Left ventricle myocardium superior (tissue), 1 donor: ENCODE data around the gene MTRR. TPM values are rescaled to one million over a fixed set of nuclear protein-coding genes. Genes with fewer than 3 reads are reported as not detected.
"Not testable (repeated sequence)": the region's sequence is repeated elsewhere in the genome, so short reads cannot be mapped to it uniquely, and the experiment has no call there.

Experiments used
- ATAC-seq: fragments of 200-7000 bp; cut with Tn5 transposase; one replicate; pipeline ENCODE4 v1.9.1; 2020; ENCODE audit warnings: mild to moderate bottlenecking, moderate library complexity
- DNase-seq: peaks from one replicate; pipeline ENCODE4 v3.0.0-alpha.2; 2020
- intact Hi-C: fragments of 100-400 bp; cut with micrococcal nuclease; formaldehyde crosslinking; loops from one replicate; pipeline ENCODE4 v1.11.0; 2022
- total RNA-seq: library from RNA; stranded (reverse); fragmentation: NEBNext Ultra II Directional; extraction: Animal tissue kit (Norgen Biotek cat#: 25700); gene quantifications from one replicate; pipeline ENCODE4 v1.2.1, GENCODE V29; 2021
- donor health status: DM: no; HTN: yes; CAD: no; lungs with severe emphysema.

Gene MTRR
- total RNA-seq, 1 donor from 2014 or later = 30.0 TPM

DNA sequence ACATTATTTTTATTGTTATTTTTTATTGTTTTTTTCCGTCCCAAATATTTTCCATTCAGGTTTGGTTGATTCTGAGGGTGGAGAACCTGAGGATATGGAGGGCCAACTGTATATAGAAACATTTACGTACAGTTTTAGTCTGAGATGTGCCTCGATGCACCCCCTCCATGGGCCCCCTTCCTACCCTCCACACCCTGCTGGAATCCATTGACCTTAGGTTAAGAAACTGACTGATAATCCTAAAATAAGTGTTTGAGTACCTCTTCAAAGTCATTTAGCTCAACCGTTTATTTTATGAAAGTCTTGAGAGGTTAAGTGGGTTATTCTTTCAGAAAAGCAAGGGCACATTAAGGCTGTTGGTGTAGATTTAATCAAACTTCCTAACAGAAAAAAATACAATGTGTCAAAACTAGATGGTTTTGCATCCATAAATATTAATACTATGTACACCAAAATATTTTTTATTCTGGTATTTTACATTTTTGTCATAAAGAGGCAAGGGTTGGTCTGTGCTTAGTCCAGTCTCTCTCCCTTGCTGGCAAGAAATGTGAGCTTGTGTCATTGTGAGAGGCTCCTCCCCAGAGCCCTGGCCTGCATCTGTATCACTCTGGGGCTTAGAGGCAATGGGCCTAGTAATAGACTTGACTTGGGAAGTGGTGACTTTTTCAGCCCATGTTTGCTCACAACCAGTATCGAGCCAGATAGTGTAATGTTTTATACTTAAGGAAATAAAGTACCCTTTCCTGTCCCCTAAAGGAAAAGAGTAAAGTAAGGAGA lies 15.7 kb downstream of the MTRR start:
- DNase-seq = no peak
- peak; percentile 47 for ATAC-seq
- intact Hi-C loops = no loop called here

GRCh38 chr5:7886849-7887475 lies 18.0 kb downstream of the MTRR start:
- ATAC-seq = no peak
- no peak for DNase-seq
- intact Hi-C loops = no loop called here

- no peak for DNase-seq
- intact Hi-C loops = no loop called here
- no peak for ATAC-seq
Observed at GRCh38 chr5:7888901-7889300, 20.0 kb downstream of the MTRR start.

GRCh38 chr5:7894439-7894838 lies 25.5 kb downstream of the MTRR start:
- ATAC-seq = no peak
- no peak for DNase-seq
- intact Hi-C loops = no loop called here

DNA sequence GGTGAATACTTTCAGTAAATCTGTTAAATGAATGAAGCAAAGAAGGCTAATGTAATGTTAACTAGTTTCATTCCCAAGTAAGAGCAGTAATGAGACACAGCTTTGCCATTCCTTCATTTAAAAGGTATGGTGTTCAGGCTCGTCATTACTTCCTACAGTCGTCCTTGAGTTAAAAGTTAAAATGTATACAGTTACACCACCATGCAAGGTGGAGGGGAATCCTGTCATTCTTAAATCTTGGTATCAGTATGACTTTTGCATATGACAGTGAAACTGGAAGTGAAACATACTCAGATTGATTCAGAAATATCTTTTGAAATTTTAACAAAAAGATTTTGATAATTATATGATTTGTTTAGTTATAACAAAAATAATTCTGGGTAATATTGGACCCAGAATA lies 25.9 kb downstream of the MTRR start:
- ATAC-seq (no peak), DNase-seq (no peak)
- intact Hi-C loops = no loop called here

- DNase-seq (no peak), ATAC-seq (no peak)
- intact Hi-C loops = no loop called here
Observed at GRCh38 chr5:7897014-7897600, 28.2 kb downstream of the MTRR start.

GRCh38 chr5:7902201-7902600 lies 33.3 kb downstream of the MTRR start:
- intact Hi-C loops = no loop called here
- DNase-seq (no peak), ATAC-seq (no peak)

DNA sequence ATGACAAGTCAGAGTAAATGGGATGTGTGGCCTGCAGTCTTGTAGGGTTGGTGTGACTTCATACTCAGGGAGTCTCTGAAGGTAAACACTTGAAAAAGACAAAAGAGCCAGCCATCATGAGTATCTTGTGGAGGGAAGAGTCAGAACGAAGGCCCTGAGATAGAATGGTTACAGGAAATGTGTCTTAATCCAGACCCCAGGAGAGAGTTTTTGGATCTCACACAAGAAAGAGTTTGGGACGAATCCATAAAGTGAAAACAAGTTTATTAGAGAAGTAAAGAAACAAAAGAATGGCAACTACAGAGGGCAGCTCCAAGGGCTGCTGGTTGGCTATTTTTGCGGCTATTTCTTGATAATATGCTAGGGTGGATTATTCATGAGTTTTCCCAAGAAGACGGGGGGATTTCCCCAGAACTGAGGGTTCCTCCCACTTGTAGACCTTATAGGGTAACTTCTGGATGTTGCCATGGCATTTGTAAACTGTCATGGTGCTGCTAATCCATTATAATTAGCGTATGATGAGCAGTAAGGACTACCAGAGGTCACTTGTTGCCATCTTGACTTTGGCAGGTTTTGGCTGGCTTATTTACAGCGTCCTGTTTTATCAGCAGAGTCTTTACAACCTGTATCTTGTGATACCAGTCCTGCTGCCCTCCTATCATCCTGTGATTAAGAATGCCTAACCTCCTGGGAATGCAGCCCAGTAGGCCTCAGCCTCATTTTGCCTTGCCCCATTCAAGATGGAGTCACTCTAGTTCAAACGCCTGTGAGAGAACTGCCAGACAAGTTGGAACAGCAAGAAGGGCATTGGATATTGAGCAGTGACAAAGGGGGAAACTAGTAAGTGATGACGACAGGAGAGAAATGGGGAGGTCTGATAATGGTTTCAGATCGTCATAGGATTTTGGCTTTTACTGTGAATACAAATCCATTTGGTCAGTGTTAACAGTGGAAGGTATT lies 34.0 kb downstream of the MTRR start:
- DNase-seq (no peak), ATAC-seq (peak; percentile 65)
- intact Hi-C loops = no loop called here

- DNase-seq (no peak), ATAC-seq (no peak)
- intact Hi-C loops = no loop called here
Observed at GRCh38 chr5:7904170-7904569, 35.2 kb downstream of the MTRR start.

GRCh38 chr5:7907612-7908011 lies 38.7 kb downstream of the MTRR start:
- intact Hi-C loops = no loop called here
- DNase-seq (no peak), ATAC-seq (no peak)

DNA sequence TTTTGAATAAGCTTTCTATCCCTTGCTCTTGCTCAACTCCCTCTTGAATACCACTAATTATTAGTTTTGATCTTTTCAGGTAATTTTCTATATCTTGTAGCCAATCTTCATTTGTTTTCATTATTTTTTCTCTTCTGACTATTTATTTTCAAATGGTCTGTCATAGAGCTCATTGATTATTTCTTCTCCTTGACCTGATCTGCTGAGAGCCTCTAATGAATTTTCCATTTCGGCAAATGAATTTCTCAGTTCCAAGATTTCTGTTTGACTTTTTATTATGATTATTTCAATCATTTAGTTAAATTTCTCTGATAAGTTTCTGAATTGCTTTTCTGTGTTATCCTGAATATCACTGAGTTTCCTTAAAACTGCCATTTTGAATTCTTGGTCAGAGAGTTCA lies 39.4 kb downstream of the MTRR start:
- intact Hi-C loops = no loop called here
- ATAC-seq = no peak
- DNase-seq = no peak

GRCh38 chr5:7910738-7911428 lies 41.9 kb downstream of the MTRR start:
- ATAC-seq (no peak), DNase-seq (no peak)
- intact Hi-C loops = no loop called here

GRCh38 chr5:7911429-7911771 lies 42.5 kb downstream of the MTRR start:
- DNase-seq, ATAC-seq, intact Hi-C loops: not testable (repeated sequence)

GRCh38 chr5:7916171-7916804 lies 47.3 kb downstream of the MTRR start:
- ATAC-seq (no peak), DNase-seq (no peak)
- intact Hi-C loops = no loop called here

- DNase-seq = no peak
- intact Hi-C loops = no loop called here
- ATAC-seq = no peak
Observed at GRCh38 chr5:7917130-7918123, 48.5 kb downstream of the MTRR start.

- DNase-seq (no peak), ATAC-seq (no peak)
- intact Hi-C loops = no loop called here
Observed at GRCh38 chr5:7925961-7926695, 57.2 kb downstream of the MTRR start.

- intact Hi-C loops = no loop called here
- ATAC-seq (no peak), DNase-seq (no peak)
Observed at GRCh38 chr5:7926720-7927119, 57.8 kb downstream of the MTRR start.
